Suprapubic skin (tissue), 4 donors: Measurements from ENCODE around the gene YES1. TPM values are rescaled to one million over a fixed set of nuclear protein-coding genes. Genes with fewer than 3 reads are reported as not detected.
"Not testable (repeated sequence)": the region's sequence is repeated elsewhere in the genome, so short reads cannot be mapped to it uniquely, and the experiment has no call there.

Source experiments
- DNase-seq, 2 donors: peaks; one replicate each; pipeline ENCODE4 v3.0.0-alpha.2; 2019; ENCODE audit warnings: low spot score in 2 of 2
- H3K27ac ChIP-seq: fragments of 200-600 bp; sonication (generic); one replicate; pipeline ENCODE4 v1.5.1; 2019
- H3K27me3 ChIP-seq: fragments of 200-600 bp; sonication (generic); one replicate; pipeline ENCODE4 v1.5.1; 2019
- H3K36me3 ChIP-seq: fragments of 200-600 bp; sonication (generic); one replicate; pipeline ENCODE4 v1.5.1; 2019
- H3K4me1 ChIP-seq: fragments of 200-600 bp; sonication (generic); one replicate; pipeline ENCODE4 v1.5.1; 2019
- H3K4me3 ChIP-seq: fragments of 200-600 bp; sonication (generic); one replicate; pipeline ENCODE4 v1.5.1; 2019; ENCODE audit warnings: mild to moderate bottlenecking
- H3K9me3 ChIP-seq: fragments of 200-600 bp; sonication (generic); one replicate; pipeline ENCODE4 v1.5.1; 2019
- EP300 ChIP-seq: sonication (generic); formaldehyde crosslinking; IDR thresholded peaks from one replicate; pipeline ENCODE4 v1.6.1; 2017; ENCODE audit warnings: antibody characterized with exemption
- POLR2A ChIP-seq, 2 donors: fragments of 450-650 bp; IDR thresholded peaks; one replicate each; pipeline ENCODE4 v1.6.1; 2017; ENCODE audit warnings: antibody characterized with exemption in 2 of 2, mild to moderate bottlenecking in 2 of 2, moderate library complexity in 2 of 2
- POLR2AphosphoS5 ChIP-seq, 3 donors: sonication (generic); formaldehyde crosslinking; IDR thresholded peaks; one replicate each; pipeline ENCODE4 v1.6.1; 2017; ENCODE audit warnings: antibody characterized with exemption in 3 of 3
- WGBS: methylation state at CpG from one replicate; pipeline ENCODE4 v1.1.5; 2018; 5-methylcytosine and 5-hydroxymethylcytosine counted together
- total RNA-seq, 4 donors: library from RNA; depleted of rRNA; stranded (reverse); fragments of >200 nt; gene quantifications; one replicate each; pipeline ENCODE4 v1.1.0, GENCODE V29; 2016
- TF ChIP-seq, protein P1 (sequence below), 2 donors: fragments of 200-600 bp in 1 of 2; fragments of 450-650 bp in 1 of 2; sonication (generic) in 1 of 2; IDR thresholded peaks; one replicate each; pipeline ENCODE4 v1.5.1; 2016 to 2019; ENCODE audit warnings: antibody characterized with exemption in 2 of 2, mild to moderate bottlenecking in 1 of 2, moderate library complexity in 1 of 2

The YES1 gene
- total RNA-seq, 4 donors from 2014 or later = 98.6 to 102 (median 100) TPM

DNA sequence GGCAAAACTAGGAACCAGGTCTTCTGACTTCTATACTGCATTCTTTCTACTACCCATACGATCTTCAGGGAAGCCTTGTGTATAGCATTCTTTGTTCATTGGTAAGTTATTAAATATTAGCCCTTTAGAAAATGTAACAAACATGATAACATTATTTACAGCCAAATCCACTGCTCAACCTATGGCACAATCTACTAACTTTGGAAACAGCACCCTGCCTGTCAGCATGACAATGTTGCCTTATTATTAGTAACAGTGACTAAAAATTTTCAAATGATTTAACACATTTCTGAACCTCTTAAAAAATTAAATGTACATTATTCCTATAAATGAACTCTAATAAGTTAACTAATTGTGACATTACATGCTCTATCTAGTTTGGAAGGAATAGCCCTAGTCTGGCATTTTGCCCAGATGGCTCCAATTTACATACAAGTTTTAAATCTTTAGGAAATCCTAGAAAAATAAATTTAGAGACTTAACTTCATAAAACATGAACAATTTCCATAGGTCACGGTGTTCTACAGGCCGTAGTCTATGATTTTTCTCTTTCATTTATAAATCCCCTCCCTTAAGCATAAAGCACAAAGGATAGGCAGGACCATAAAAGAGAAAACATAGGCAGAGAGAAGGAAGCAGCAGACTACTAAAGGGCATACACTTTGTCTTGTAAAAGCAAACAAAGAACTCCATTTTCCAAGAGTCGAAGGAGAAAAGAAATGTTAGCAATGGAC is 33.7 kb downstream of the YES1 start:
- TF ChIP-seq EP300 = no peak
- no peak for TF ChIP-seq POLR2AphosphoS5 (IDR thresholded peaks at IDR 0.05)
- no peak for TF ChIP-seq POLR2A (IDR thresholded peaks at IDR 0.05)
- TF ChIP-seq, protein P1, sequence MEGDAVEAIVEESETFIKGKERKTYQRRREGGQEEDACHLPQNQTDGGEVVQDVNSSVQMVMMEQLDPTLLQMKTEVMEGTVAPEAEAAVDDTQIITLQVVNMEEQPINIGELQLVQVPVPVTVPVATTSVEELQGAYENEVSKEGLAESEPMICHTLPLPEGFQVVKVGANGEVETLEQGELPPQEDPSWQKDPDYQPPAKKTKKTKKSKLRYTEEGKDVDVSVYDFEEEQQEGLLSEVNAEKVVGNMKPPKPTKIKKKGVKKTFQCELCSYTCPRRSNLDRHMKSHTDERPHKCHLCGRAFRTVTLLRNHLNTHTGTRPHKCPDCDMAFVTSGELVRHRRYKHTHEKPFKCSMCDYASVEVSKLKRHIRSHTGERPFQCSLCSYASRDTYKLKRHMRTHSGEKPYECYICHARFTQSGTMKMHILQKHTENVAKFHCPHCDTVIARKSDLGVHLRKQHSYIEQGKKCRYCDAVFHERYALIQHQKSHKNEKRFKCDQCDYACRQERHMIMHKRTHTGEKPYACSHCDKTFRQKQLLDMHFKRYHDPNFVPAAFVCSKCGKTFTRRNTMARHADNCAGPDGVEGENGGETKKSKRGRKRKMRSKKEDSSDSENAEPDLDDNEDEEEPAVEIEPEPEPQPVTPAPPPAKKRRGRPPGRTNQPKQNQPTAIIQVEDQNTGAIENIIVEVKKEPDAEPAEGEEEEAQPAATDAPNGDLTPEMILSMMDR (IDR thresholded peaks at IDR 0.05) = no peak
- Histone ChIP-seq H3K36me3 (no peaks in the 10 kb centered on the region), H3K4me1 (peaks cover 3% of the 10 kb centered on the region), H3K9me3 (no peaks in the 10 kb centered on the region), H3K27ac (no peak overlapping the region), H3K4me3 (no peak overlapping the region), H3K27me3 (no peaks in the 10 kb centered on the region)
- 79% methylated on average over 4 of the region's 4 CpGs for WGBS
- DNase-seq = no peak

DNA sequence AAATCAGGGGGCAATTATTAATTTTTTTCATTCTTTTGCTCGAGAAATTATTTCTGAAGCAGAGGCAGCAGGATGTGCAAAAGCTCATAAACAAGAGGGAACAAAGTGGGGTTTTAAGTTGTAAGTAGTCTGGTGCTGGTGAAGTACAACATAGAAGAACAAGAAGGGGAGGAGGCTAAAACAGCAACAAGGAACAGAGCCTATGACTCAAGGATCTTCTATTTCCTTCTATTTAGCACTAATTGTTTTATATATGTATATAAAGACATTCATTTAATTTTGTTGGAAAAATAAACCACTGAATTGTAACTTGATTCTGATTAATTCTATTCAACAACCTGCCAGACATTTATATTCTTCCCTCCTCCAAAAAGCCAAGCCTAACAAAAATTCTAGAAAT is 35.0 kb downstream of the YES1 start:
- WGBS = 66% methylated on average over 1 of the region's 1 CpG
- H3K4me1 ChIP-seq = peaks cover 3% of the 10 kb centered on the region
- no peak overlapping the region for H3K27ac ChIP-seq
- H3K36me3 ChIP-seq = no peaks in the 10 kb centered on the region
- no peak for DNase-seq
- no peaks in the 10 kb centered on the region for H3K9me3 ChIP-seq
- H3K4me3 ChIP-seq = no peak overlapping the region
- TF ChIP-seq POLR2A (IDR thresholded peaks at IDR 0.05) (no peak), POLR2AphosphoS5 (IDR thresholded peaks at IDR 0.05) (no peak), EP300 (no peak)
- TF ChIP-seq, protein P1 (IDR thresholded peaks at IDR 0.05) = no peak
- no peaks in the 10 kb centered on the region for H3K27me3 ChIP-seq

DNA sequence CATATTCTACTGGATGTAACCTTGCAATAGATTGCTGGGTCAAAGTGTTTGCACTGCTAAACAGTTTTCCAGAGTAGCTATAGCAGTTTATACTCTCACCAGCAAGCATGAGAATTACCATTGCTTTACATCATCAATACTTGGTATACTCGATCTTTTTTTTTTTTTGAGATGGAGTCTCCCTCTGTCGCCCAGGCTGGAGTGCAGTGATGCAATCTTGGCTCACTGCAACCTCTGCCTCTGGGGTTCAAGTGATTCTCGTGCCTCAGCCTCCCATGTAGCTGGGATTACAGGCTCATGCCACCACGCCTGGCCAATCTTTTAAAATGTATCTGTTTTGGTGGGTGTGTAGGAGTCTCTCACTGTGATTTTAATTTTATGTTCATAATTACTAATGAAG is 36.0 kb downstream of the YES1 start:
- 88% methylated on average over 4 of the region's 4 CpGs for WGBS
- H3K4me1 ChIP-seq, H3K9me3 ChIP-seq, H3K36me3 ChIP-seq, H3K27me3 ChIP-seq, H3K4me3 ChIP-seq, H3K27ac ChIP-seq, DNase-seq: not testable (repeated sequence)

DNA sequence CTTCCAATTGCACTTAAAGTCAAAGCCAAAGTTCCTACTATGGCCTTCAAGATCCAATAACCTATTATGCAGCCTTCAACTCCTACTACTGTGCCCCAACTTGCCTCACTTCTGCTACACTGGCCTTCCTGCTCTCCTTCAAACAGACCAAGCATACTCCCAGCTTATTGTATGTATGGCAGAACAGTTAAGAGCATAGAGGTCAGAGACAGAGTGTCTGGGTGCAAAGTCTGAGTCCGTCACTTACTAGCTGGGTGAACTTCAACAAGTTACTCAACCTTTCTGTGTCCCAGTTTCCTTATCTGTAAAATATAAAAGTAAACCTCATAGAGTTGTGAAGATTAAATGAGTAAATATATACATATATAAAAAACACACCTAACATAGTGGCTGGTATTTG is 37.2 kb downstream of the YES1 start:
- no peak for DNase-seq
- H3K27me3 ChIP-seq = no peaks in the 10 kb centered on the region
- 92% methylated on average over 1 of the region's 1 CpG for WGBS
- no peak overlapping the region for H3K27ac ChIP-seq
- H3K4me3 ChIP-seq = no peak overlapping the region
- peaks cover 8% of the 10 kb centered on the region for H3K4me1 ChIP-seq
- no peaks in the 10 kb centered on the region for H3K36me3 ChIP-seq
- TF ChIP-seq, protein P1 (IDR thresholded peaks at IDR 0.05) = no peak
- TF ChIP-seq POLR2A (IDR thresholded peaks at IDR 0.05) (no peak), POLR2AphosphoS5 (IDR thresholded peaks at IDR 0.05) (no peak), EP300 (no peak)
- no peaks in the 10 kb centered on the region for H3K9me3 ChIP-seq

DNA sequence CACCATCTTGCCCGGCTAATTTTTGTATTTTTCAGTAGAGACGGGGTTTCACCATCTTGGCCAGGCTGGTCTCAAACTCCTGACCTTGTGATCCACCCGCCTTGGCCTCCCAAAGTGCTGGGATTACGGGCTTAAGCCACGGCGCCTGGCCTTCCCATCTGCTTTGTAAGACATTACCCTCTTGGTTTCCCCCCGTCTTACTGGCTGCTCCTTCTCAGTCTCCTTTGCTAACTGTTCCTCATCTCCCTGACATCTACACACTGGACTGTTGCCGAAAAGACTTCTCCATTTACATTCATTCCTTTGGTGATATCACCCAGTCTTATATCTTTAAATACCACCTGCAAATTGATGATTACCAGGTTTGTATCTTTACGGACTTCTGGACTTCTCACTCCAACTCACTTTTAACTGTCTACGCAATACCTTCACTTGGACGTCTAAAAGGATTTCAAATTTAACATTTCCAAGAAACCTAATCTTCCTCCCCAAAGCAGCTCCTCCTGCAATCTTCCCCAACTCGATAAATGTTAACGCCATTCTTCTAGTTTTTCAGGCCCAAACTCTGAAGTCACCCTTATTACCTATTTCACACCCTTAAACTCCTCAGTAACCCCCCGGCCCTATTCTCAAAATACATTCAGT is 37.9 kb downstream of the YES1 start:
- TF ChIP-seq, protein P1 (IDR thresholded peaks at IDR 0.05) = no peak
- TF ChIP-seq POLR2A (IDR thresholded peaks at IDR 0.05) = no peak
- TF ChIP-seq EP300 = no peak
- TF ChIP-seq POLR2AphosphoS5 (IDR thresholded peaks at IDR 0.05) = no peak
- DNase-seq = no peak
- WGBS = 96% methylated on average over 14 of the region's 14 CpGs
- Histone ChIP-seq H3K36me3 (no peaks in the 10 kb centered on the region), H3K27me3 (no peaks in the 10 kb centered on the region), H3K9me3 (no peaks in the 10 kb centered on the region), H3K27ac (no peak overlapping the region), H3K4me1 (peaks cover 8% of the 10 kb centered on the region), H3K4me3 (no peak overlapping the region)
